Gastrocnemius medialis (tissue), 4 donors: ENCODE results near the gene SRSF3.

ENCODE experiments used
- POLR2A ChIP-seq, 2 donors: fragments of 450-650 bp; IDR thresholded peaks; one replicate each; pipeline ENCODE4 v1.6.1; 2017; ENCODE audit warnings: antibody characterized with exemption in 2 of 2, mild to moderate bottlenecking in 2 of 2, moderate library complexity in 2 of 2
- TF ChIP-seq, protein P1 (sequence below), 5 experiments: fragments of 450-650 bp in 3 of 5; fragments of 200-600 bp in 2 of 5; sonication (generic) in 2 of 5; IDR thresholded peaks in 4 of 5; conservative IDR thresholded peaks in 1 of 5; 1 replicate in 4 of 5; 2 replicates in 1 of 5; pipeline ENCODE4 v1.5.1; 2016 to 2019; ENCODE audit warnings: antibody characterized with exemption in 5 of 5, mild to moderate bottlenecking in 3 of 5, moderate library complexity in 3 of 5

DNA sequence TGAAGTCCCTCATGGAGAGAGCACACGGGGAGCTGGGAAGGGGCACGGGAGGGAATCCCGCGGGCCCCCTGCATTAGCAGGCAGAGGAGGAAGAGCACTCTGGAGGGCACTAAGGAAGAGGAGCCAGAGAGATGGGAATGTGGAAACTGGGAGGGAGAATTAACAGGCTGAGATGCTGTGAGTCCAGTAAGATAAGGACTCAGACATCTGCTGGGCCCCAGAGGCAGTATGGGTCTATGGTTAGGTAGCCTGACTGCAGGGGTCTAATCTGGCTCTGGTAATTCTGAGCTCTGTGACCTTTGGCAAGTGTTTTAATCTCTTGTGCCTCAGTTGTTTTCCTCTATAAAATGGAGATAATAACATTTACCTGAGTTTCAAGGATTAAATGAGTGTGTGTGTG, 15.7 kb upstream of the SRSF3 start:
- TF ChIP-seq POLR2A (IDR thresholded peaks at IDR 0.05), result no peak
- TF ChIP-seq, protein P1, sequence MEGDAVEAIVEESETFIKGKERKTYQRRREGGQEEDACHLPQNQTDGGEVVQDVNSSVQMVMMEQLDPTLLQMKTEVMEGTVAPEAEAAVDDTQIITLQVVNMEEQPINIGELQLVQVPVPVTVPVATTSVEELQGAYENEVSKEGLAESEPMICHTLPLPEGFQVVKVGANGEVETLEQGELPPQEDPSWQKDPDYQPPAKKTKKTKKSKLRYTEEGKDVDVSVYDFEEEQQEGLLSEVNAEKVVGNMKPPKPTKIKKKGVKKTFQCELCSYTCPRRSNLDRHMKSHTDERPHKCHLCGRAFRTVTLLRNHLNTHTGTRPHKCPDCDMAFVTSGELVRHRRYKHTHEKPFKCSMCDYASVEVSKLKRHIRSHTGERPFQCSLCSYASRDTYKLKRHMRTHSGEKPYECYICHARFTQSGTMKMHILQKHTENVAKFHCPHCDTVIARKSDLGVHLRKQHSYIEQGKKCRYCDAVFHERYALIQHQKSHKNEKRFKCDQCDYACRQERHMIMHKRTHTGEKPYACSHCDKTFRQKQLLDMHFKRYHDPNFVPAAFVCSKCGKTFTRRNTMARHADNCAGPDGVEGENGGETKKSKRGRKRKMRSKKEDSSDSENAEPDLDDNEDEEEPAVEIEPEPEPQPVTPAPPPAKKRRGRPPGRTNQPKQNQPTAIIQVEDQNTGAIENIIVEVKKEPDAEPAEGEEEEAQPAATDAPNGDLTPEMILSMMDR (IDR thresholded peaks at IDR 0.05 in 4 of 5, conservative IDR thresholded peaks at IDR 0.05 in 1 of 5), result no peak
